ENCODE results near the gene RAD51B. TPM values are rescaled to one million over a fixed set of nuclear protein-coding genes. Genes with fewer than 3 reads are reported as not detected.

RAD51B gene
- total RNA-seq, 1 experiment from 2014 or later = 8.5 TPM

- in situ Hi-C loops (cut with HindIII; ENCODE audit: low pct_unique_long_range_greater_than_20kb, low sequenced_read_pairs) = no loop called here
- ChIA-PET CTCF (no interaction called here), POLR2A (no interaction called here)
- DNase-seq (ENCODE audit: low read depth, low spot score) (no peak), ATAC-seq (no peak)
- Histone ChIP-seq H3K9me3 (ENCODE audit: control insufficient read depth, insufficient read depth, low read depth, low read length) (no peaks in the 10 kb centered on the region), H3K36me3 (ENCODE audit: control insufficient read depth, insufficient read depth, low read length) (no peaks in the 10 kb centered on the region), H3K27ac (ENCODE audit: low read length) (peak overlapping the region; percentile 7; the same call in 1 of the 2 replicates), H3K4me3 (ENCODE audit: low read depth in 2 of 2, low read length in 2 of 2) (no peak overlapping the region), H3K4me1 (ENCODE audit: control insufficient read depth, insufficient read depth, low read length) (no peaks in the 10 kb centered on the region; the same call in 1 of the 2 replicates), H3K27me3 (ENCODE audit: control insufficient read depth, insufficient read depth, low read length) (no peaks in the 10 kb centered on the region)
- intact Hi-C loops (cut with micrococcal nuclease; ENCODE audit: unreplicated experiment) = no loop called here
- BruUV-seq (replicated peaks) = no TSS peak
- no peak for TF ChIP-seq REST (IDR thresholded peaks at IDR 0.05; ENCODE audit: insufficient read depth in 1 of 2, low read depth in 2 of 2, low read length in 1 of 2)
- no peak for TF ChIP-seq SIN3A (IDR thresholded peaks at IDR 0.05; ENCODE audit: borderline replicate concordance, insufficient read depth, low read depth, low read length)
Measured at GRCh38 chr14:68576031-68576430, 756.5 kb downstream of the RAD51B start.

GRCh38 chr14:68576496-68577244 lies 757.1 kb downstream of the RAD51B start:
- DNase-seq (ENCODE audit: low read depth, low spot score) = no peak
- intact Hi-C loops (cut with micrococcal nuclease; ENCODE audit: unreplicated experiment) = no loop called here
- no peaks in the 10 kb centered on the region; the same call in 1 of the 2 replicates for H3K4me1 ChIP-seq (ENCODE audit: control insufficient read depth, insufficient read depth, low read length)

More at GRCh38 chr14:68576496-68577244, 757.1 kb downstream of the RAD51B start:
- H3K27me3 ChIP-seq (ENCODE audit: control insufficient read depth, insufficient read depth, low read length) = no peaks in the 10 kb centered on the region
- no TSS peak for BruUV-seq (replicated peaks)
- POLR2A ChIA-PET = no interaction called here
- TF ChIP-seq TCF7L2 (IDR thresholded peaks at IDR 0.05; ENCODE audit: low read depth, low read length) (peak; percentile 59; the same call in 1 of the 2 replicates), POLR2AphosphoS5 (IDR thresholded peaks at IDR 0.05; ENCODE audit: low read depth, low read length) (no peak), CTCF (IDR thresholded peaks at IDR 0.05) (no peak)
- in situ Hi-C loops (cut with HindIII; ENCODE audit: low pct_unique_long_range_greater_than_20kb, low sequenced_read_pairs) = no loop called here
- CTCF ChIA-PET = no interaction called here
- H3K27ac ChIP-seq (ENCODE audit: low read length) = peak overlapping the region; percentile 48; the same call in 1 of the 2 replicates
- no peaks in the 10 kb centered on the region for H3K36me3 ChIP-seq (ENCODE audit: control insufficient read depth, insufficient read depth, low read length)
- peak; percentile 86 for ATAC-seq
- H3K4me3 ChIP-seq (ENCODE audit: low read depth in 2 of 2, low read length in 2 of 2) = no peak overlapping the region
- H3K9me3 ChIP-seq (ENCODE audit: control insufficient read depth, insufficient read depth, low read depth, low read length) = no peaks in the 10 kb centered on the region
